NCI-H2029 (cell line): ENCODE measurements around the gene ATP11B.
"Not testable (repeated sequence)": the region's sequence is repeated elsewhere in the genome, so short reads cannot be mapped to it uniquely, and the experiment has no call there.

Source experiments
- DNase-seq: peaks from one replicate; lab custom pipeline; 2025; lab: John Stamatoyannopoulos, UW

The ATP11B gene

GRCh38 chr3:182795389-182795782 lies 2.1 kb downstream of the ATP11B start:
- DNase-seq: no peak

DNA sequence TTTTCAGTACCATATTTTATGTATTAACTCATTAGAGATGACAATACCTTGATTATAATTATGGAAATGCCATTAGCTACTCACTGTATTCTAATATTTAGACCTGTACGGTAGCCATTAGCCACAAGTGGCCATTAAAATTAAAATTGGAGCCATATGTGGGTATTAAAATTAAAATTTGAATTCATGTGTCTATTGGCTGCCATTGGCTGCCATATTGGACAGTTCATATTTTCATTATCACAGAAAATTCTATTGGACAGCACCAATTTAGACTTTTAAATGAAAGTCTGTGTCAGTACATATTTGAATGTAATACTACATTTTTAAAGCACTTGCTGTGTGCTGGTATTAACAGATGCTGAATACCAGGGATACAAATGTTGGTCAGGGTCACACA lies 3.0 kb downstream of the ATP11B start:
- no peak for DNase-seq

DNA sequence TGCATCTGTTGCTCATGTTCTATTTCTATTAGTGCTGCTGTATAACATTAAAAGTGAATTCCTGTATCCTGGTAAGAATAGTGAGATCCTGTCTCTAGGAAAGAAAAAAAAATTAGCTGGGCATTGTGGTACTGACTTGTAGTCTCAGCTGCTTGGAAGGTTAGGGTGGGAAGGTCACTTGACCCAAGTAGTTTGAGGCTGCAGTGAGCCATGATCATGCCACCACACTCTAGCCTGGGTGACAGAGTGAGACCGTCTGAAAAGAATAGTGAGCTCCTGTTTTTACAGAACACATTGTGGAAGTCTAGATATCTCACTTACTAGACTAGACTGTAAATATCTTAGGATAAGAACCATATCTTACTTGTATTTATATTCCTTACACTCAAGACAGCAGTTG lies 4.6 kb downstream of the ATP11B start:
- DNase-seq: no peak

- DNase-seq: not testable (repeated sequence)
These were observed 5.8 kb downstream of the ATP11B start for GRCh38 chr3:182799143-182799542.

GRCh38 chr3:182800508-182800907 lies 7.2 kb downstream of the ATP11B start:
- no peak for DNase-seq

GRCh38 chr3:182802413-182803390 lies 9.4 kb downstream of the ATP11B start:
- no peak for DNase-seq

GRCh38 chr3:182803596-182803995 lies 10.3 kb downstream of the ATP11B start:
- no peak for DNase-seq

DNA sequence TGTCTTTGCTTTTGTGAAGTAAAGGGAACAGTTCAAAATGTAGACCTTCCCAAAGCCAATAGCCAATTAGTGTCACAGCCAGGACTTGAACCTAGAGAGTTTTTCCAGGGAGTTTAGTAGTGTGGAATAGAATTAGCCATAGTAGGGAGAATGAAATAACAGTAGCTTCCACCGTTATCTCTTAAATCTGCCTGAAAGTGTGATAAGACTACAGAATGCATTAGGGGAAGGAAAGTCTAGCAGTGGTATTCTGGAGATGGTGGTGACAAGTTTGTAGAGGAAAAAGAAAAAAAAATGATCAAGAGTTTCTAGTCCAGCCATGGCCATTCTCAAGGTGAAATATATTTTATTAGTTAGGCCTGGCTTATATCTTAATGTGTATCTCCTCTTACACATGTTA lies 13.8 kb downstream of the ATP11B start:
- no peak for DNase-seq

GRCh38 chr3:182808041-182808770 lies 14.9 kb downstream of the ATP11B start:
- DNase-seq: no peak

- DNase-seq: no peak
These were observed 16.2 kb downstream of the ATP11B start for GRCh38 chr3:182809531-182809930.

DNA sequence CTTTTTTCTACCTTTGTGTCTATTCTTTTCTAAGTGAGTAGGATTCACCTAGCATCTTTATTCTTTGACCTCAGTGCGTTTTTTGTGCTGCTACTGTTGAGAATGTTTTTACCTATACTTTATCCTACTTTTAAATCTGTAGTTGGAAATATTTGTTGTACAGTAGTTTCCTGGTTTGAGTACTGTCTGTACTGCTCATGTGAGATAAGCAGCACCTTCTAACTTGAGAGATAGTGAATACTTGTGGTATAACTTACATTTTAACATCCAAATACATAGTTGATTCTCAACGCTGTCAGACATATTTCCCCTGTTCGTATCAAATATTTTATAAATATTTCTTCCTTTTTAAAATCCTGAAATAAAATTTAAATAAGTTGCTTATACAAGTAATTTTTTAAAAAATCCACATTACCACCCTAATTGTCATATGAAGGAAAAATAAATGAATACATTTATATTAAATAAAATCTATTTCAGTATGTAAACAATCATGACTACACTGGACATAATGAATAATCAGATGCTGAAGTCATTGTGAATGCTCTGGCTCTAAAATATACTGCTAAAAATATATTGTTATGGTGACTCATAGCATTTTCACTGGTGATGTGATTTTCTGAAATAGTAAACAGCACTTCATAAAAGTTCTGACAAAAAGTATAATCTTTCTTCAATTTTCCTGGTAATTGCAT lies 17.4 kb downstream of the ATP11B start:
- DNase-seq: no peak

GRCh38 chr3:182811269-182811596 lies 17.9 kb downstream of the ATP11B start:
- no peak for DNase-seq

GRCh38 chr3:182812123-182812522 lies 18.8 kb downstream of the ATP11B start:
- DNase-seq: no peak

DNA sequence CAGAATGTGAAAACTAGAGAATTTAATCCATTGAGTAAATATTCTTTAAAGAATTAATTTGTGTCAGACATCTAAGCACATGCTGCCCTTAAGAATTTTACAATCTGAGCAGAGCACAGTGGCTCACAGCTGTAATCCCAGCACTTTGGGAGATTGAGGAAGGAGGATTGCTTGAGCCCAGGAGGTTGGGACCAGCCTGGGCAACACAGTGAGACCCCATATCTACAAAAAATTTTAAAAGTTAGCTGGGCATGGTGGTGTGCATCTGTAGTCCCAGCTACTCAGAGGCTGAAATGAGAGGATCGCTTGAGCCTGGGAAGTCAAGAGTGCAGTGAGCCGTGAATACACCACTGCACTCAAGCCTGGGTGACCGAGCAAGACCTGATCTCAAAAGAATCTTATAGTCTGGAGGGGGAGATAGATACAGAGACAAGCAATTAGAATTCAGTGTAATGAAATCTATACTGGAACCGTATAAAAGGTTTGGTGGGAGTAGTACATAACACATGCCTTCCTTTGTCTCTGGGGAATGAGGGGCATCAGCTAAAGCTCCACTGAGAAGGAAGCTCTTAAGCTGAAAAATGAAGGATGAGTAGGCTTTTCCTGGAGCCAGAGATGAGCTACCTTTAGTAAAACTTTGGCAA lies 21.2 kb downstream of the ATP11B start:
- no peak for DNase-seq

- DNase-seq: no peak
These were observed 22.9 kb downstream of the ATP11B start for GRCh38 chr3:182816181-182816580.

- no peak for DNase-seq
These were observed 25.1 kb downstream of the ATP11B start for GRCh38 chr3:182818296-182818978.

GRCh38 chr3:182821221-182821981 lies 28.1 kb downstream of the ATP11B start:
- no peak for DNase-seq

DNA sequence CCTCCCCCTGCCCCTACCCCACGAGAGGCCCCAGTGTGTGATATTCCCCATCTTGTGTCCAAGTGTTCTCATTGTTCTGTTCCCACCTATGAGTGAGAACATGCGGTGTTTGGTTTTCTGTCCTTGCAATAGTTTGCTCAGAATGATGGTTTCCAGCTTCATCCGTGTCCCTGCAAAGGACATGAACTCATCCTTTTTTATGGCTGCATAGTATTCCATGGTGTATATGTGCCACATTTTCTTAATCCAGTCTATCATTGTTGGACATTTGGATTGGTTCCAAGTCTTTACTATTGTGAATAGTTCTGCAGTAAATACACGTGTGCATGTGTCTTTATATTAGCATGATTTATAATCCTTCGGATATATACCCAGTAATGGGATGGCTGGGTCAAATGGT lies 29.0 kb downstream of the ATP11B start:
- DNase-seq: not testable (repeated sequence)

DNA sequence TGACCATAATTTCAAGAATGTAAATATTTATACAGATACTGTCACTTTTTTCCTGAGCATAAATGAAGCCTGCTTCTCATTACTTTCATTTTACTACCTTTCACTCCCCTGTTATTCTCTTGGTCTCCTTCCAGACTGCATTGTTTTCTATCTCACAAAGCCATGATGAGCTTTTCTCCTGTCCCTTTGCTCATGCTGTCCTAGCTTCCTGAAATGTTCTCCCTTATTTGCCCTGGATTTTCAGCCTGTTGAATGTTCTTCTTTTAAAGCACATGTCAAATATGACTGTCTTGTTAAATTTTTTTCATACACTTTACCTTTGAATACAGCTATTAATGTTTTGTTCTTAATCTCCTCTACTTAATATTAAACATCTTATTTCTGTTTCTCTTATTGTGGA lies 31.7 kb downstream of the ATP11B start:
- no peak for DNase-seq

DNA sequence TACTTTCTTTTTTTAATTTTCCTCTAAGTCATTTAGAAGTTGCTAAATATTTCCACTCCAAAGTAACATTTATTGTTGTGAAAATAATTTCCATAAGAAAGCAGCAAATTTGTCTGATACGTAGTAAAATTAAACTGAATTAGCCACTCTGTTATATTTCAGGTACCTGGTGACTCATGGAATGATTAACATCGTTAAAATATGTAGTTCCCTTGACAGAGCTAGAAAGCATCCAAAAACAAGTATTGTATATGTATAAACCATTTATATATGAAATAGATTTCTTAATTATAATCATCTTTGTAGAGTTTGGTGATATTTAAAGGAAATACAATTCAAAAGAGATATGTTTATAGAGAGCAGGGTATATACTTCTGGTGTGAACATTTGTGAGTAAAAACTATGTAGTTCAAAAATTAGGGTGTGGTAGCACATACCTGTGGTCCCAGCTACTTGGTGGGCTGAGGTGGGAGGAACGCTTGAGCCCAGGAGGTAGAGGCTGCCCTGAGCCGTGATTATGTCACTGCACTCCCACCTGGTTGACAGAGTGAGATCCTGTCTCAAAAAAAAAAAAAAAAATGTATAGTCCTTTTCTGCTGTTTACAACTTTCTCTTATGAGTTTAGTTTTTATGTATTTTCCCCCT lies 36.6 kb downstream of the ATP11B start:
- DNase-seq: no peak
